HuH-7.5 (cell line): Measurements from ENCODE around the gene MYO1F.

Experiments
- DNase-seq: peaks from one replicate; pipeline ENCODE4 v3.0.0; 2011; ENCODE audit warnings: low spot score

MYO1F gene

GRCh38 chr19:8491574-8491973, 85.7 kb downstream of the MYO1F start:
- DNase-seq = no peak

DNA sequence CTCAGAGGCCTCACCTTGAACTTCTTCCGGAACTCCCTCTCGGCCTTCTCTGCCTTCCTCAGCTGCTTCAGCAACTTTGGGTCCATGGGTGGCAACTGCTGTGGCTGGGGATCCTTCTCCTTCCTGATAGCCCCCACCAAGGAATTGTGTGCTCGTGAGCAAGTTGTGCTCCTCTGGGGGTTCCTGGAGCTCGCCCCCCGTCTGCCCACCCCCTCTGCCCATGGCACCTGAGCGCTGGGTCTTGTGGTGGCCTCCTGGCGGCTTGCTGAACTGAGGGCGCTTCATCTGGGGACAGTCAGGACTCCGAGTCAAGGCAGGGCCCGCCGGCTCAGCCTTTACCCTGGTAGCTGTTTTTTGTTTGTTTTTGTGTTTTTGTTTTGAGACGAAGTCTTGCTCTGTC, 86.4 kb downstream of the MYO1F start:
- DNase-seq = no peak

DNA sequence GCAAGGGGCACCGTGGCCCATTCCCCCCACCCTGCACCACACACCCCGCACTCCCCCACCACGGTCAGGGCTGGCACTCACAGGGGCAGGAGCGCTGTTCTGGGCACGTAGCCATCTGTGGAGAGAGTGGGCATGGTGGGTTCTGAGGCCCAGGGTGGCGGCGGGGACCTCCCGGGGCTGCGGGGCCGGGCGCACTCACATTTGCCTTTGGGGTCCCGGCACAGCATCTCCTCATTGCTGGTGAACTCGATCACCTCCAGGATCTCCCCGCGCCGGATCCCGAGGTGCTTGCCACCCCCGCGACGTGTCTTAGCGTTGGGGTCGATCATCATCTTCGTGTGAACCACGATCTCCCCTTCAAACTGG, 86.9 kb downstream of the MYO1F start:
- DNase-seq = no peak

DNA sequence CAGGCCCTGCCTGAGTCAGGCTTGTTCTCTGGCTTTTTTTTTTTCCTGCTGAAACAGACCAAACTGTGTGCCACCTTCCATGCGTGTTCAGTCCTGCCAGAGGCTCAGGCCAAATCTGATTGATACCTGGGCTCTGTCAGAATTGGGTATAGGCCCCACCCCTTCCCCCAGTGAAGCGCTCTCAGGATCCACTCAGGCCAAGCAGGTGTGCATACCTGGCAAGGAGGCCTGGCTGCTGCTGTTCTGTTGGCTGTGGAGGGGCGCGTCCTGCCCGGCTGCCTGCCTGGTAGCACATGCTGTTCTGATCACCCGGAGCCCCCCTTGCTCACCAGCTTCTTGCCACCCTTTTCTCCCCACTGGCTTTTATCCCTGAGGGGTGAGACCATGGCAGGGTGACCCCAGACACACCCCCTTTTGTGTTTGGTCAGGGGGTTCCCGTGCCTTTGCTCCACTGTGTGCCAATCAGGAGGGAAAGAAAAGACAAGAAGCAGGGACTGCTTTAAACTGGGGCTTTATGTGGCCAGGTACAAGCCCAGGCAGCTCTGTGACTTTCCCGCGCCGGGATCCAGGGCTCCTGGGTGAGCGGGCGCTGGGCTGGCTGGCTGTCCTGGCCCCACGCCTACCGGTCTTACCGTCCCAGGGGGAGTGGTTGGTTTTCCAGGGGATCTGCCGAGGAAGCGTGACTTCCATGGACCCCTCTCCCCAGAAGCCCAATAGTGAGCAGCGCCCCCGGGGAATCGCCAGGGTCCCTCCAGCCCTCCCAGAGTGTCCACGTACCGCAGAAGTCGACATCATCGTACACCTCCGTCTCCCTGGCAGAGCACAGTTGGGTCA, 87.5 kb downstream of the MYO1F start:
- no peak for DNase-seq

GRCh38 chr19:8488365-8488764, 88.9 kb downstream of the MYO1F start:
- DNase-seq = no peak

DNA sequence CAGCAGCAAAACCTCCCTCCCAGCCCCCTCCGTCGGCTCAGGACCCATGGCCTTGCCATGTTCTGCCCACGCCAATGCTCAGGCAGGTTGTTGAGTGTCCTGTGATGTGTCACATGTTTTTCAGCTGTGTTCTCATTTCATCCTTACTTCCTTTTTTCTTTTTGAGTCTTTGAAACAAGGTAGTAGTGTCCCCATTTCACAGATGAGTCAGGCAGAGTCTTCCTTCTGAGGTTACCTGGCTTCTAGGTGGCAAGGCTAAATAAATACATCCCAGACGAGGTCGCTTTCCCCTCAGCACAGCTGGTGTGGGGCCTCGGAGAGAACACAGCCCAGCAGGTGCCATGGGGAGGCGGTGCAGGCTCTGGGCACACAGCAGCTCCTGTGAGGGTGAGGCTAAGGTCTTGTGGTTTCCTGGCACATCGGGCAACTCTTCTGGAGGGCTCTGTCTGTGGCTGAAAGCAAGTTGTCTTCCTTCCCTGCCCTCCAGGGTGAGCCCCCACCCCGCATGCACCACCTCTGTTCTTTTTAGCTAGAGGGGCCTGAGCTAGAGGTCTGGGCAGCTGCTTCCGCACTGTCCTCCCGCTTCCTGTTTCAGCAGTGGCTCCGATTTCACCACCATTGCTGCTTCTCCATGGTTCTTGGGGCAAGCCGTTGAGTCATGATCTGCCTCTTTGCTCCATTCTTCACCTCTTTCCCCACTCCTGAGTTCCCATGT, 89.9 kb downstream of the MYO1F start:
- DNase-seq = no peak

- no peak for DNase-seq
These were observed 90.5 kb downstream of the MYO1F start for GRCh38 chr19:8486661-8487136.

DNA sequence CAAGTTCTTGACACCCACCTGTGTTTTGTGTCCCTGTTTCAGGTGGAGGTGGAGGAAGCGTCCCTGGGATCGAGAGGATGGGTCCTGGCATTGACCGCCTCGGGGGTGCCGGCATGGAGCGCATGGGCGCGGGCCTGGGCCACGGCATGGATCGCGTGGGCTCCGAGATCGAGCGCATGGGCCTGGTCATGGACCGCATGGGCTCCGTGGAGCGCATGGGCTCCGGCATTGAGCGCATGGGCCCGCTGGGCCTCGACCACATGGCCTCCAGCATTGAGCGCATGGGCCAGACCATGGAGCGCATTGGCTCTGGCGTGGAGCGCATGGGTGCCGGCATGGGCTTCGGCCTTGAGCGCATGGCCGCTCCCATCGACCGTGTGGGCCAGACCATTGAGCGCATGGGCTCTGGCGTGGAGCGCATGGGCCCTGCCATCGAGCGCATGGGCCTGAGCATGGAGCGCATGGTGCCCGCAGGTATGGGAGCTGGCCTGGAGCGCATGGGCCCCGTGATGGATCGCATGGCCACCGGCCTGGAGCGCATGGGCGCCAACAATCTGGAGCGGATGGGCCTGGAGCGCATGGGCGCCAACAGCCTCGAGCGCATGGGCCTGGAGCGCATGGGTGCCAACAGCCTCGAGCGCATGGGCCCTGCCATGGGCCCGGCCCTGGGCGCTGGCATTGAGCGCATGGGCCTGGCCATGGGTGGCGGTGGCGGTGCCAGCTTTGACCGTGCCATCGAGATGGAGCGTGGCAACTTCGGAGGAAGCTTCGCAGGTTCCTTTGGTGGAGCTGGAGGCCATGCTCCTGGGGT, 91.5 kb downstream of the MYO1F start:
- DNase-seq = no peak

DNA sequence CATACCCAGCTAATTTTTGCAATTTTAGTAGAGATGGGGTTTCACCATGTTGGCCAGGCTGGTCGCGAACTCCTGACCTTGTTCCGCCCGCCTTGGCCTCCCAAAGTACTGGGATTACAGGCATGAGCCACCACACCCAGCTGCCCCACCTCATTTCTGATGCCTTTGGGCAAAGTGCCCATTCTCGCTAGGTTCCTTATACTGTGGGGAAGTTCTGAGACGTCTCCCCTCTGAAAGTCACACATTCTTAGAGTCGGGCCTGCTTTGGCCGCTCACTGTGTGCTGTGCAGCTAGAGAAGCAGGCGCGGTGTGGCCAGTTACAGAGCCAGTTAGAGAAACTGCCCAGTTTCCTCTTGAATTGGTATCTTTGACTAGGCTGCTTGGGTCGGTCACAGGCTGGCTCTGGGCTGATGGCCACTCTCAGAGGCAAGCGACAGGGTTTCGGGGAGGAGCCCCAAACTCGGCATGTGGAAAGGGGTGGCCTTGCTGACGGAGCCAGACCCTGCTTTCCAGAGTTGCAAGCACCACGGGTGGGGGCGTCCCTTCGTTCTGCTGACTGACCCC, 92.8 kb downstream of the MYO1F start:
- no peak for DNase-seq

GRCh38 chr19:8483165-8483564, 94.1 kb downstream of the MYO1F start:
- no peak for DNase-seq

GRCh38 chr19:8482696-8483095, 94.5 kb downstream of the MYO1F start:
- DNase-seq = no peak

GRCh38 chr19:8481616-8482015, 95.6 kb downstream of the MYO1F start:
- no peak for DNase-seq

DNA sequence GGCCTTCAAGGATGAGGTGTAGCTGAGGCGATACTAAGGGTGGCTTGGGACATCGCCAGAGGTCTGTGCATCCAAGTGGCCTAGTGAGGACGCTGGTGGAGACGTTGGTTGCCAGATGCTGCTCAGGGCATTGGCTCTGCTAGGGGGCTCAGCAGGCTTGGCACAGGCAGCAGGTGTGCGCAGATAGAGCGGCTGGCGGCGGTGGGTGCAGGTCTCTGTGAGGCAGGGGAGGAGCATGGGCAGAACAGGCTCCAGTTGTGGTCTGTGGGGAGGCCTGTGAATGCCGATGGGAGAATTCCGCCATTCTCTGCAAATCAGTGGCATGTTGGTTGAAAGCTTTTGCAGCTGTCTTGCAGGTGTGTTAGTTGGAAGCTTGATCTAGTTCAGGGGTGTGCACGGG, 96.0 kb downstream of the MYO1F start:
- DNase-seq = no peak

DNA sequence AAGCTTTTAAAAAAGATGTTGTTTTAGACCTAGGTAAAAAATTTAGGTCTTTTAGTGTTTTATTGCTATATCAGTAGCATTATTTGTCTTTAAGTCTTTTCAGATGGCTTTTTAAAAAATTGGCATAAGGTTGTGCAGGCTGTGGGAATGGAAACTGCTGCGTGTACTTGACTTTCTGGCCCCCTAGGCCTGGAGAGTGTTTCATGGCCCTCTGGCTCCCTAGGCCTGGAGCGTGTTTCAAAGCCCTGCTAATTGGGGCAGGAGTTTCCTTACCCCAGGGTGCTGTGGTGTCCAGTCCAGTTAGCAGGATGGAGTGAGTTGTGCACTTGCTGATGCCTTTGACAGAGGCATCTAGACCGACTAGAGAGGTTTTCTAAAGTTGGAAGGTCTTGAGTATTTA, 98.6 kb downstream of the MYO1F start:
- no peak for DNase-seq

- DNase-seq = no peak
These were observed 99.4 kb downstream of the MYO1F start for GRCh38 chr19:8477889-8478288.

GRCh38 chr19:8476524-8476923, 100.7 kb downstream of the MYO1F start:
- DNase-seq = no peak

GRCh38 chr19:8475005-8475404, 102.2 kb downstream of the MYO1F start:
- DNase-seq = no peak

GRCh38 chr19:8473648-8474476, 103.4 kb downstream of the MYO1F start:
- no peak for DNase-seq
